ENCODE measurements around the gene HSP90AB1.

- TF ChIP-seq CTCF (IDR thresholded peaks at IDR 0.05) (no peak), POLR2AphosphoS5 (IDR thresholded peaks at IDR 0.05) (no peak)
Measured at GRCh38 chr6:44248579-44248978, 1.7 kb downstream of the HSP90AB1 start.
